Kidney glomerular epithelial cell (primary cell): ENCODE measurements around the gene CYP2U1.
"Not testable (repeated sequence)": the region's sequence is repeated elsewhere in the genome, so short reads cannot be mapped to it uniquely, and the experiment has no call there.

ENCODE experiments used
- DNase-seq: peaks from one replicate; lab custom pipeline; 2025; lab: John Stamatoyannopoulos, UW

CYP2U1 gene

DNA sequence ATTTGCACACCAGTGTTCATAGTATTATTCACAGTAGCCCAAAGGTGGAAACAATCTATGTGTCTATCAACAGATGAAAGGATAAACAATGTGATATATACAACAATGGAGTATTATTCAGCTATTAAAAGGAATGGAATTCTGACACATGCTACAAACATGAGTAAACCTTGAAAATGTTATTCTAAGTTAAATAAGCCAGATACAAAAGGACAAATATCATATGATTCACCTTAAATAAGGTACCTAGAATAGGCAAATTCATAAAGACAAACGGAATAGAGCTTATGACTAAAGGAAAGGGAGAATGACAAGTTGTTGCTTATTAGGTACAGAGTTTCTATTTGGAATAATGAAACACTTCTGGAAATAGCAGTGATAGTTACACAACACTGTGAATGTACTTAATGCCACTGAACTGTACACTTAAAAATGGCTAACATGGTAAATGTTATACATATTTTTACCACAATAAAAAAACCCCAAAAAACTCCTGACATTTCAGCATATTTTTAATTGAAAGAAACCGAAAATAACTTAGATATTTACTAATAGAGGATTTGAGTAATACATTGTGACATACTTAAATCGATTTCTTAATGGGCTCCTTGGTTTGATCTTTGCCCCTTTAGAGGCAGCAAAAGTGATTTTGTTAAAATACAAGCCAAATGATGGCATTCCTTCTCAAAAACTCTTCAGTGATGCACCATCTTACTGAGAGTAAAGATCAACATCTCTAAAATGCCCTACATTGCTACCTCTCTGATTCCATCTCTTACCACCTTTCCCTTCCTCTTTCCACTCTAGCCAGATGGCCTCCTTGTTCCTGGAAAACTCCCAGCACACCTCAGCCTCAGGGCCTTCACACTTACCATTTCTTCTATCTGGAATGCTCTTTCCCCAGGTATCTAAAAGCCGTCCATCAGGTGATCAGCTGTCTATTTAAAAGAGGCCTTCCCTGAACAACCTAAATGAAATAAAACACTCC, 8.6 kb upstream of the CYP2U1 start:
- DNase-seq, result no peak

DNA sequence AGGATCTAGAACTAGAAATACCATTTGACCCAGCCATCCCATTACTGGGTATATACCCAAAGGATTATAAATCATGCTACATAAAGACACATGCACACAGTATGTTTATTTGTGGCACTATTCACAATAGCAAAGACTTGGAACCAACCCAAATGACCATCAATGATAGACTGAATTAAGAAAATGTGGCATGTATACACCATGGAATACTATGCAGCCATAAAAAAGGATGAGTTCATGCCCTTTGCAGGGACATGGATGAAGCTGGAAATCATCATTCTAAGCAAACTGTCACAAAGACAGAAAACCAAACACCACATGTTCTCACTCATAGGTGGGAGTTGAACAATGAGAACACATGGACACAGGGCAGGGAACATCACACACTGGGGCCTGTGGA, 5.6 kb upstream of the CYP2U1 start:
- not testable (repeated sequence) for DNase-seq

DNA sequence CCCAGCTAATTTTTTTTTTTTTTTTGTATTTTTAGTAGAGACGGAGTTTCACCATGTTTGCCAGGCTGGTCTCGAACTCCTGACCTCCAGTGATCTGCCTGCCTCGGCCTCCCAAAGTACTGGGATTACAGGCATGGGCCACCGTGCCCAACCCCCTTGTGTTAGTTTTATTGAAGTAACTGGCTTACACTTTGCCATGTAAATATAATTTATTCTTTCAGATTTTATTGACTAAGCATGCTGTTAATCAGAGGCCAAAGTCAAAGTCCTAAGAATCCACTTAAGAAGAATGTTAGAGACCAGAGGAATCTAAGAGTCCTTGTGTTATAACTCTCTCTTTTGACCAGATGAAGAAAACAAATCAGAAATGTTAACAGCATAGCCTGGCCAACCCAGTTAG, 4.5 kb upstream of the CYP2U1 start:
- not testable (repeated sequence) for DNase-seq

DNA sequence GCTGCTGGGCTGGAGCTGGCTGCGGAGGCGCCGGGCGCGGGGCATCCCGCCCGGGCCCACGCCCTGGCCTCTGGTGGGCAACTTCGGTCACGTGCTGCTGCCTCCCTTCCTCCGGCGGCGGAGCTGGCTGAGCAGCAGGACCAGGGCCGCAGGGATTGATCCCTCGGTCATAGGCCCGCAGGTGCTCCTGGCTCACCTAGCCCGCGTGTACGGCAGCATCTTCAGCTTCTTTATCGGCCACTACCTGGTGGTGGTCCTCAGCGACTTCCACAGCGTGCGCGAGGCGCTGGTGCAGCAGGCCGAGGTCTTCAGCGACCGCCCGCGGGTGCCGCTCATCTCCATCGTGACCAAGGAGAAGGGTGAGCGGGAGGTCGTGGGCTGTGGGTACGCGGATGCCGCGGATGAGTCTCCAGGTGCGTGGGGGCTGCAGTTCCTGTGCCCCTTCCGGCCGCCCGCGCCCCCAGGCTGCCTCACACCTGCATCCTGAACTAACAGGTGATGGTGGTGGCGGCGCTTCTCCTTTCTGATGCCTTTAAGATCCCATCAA, 499 bp downstream of the CYP2U1 start:
- no peak for DNase-seq

DNA sequence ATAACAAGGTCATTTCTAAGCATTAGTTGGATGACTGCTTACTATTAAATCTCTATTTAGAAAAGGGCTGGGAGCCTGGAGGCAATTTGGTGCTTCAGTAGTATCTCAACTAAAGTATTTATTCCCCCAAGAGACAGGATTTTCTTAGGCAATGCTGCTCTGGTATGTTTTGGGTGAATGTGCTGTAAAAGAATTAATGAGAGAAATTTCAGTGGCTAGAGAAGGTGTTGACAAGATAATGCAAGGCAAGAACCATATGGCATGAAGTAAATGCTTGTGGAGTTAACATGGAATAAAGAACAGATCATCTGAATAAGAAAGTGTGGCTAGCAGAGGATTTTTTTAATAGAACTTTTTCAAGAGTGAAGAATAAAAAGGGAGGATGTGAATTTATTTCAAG, 3.9 kb downstream of the CYP2U1 start:
- DNase-seq, result no peak

DNA sequence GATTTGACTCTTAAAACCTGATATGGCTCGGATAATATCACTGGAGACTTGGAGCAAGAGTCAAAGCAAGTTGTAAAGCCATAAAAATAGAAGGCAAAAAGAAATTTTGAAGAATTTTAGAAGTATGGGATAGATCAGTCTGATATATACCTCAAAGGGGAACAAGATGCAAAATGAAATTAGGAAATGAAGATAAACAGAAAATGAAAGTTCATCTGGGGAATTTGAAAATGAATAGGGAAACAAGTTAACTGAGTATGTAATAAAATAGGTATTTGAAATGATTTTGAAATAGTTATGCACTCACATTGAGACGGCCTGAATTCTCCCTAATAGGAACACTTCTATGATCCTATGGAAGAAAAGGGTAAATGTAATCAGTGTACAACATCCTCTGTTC, 5.7 kb downstream of the CYP2U1 start:
- DNase-seq, result no peak

DNA sequence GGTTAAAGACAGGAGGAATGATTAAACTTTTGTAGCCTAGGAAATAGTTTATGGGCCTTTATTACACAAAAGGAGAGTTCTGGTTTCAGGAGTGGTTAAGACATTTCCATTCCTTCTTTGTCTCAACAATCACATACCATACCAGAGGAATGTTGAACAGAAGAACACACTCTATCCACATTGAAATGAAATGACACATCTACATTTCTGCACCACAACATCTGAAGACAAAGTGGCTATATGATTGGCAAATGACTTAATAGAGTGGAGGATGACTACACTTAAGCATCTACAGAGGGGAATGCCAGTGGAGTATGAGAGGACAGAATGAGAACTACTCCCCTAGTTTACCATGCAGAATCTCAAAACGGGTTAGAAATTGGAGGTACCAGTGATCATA, 8.0 kb downstream of the CYP2U1 start:
- DNase-seq, result no peak

DNA sequence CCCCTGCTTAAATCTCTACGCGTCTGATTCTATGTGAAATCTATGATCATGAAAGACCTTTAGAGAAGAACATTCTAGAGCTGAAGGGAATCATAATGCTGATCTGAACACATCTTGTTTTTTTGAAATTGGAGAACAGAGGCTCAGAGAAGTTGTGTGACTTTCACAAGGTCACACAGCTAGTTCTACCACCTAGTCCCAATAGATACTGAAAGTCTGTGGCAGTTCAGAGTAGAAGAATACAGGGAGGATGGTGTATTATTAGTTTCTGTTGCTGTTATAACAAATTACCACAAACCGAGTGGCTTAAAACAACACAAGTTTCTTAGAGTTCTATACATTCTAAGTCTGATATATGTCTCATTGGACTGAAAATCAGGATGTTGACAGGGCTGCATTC, 14.5 kb downstream of the CYP2U1 start:
- no peak for DNase-seq

DNA sequence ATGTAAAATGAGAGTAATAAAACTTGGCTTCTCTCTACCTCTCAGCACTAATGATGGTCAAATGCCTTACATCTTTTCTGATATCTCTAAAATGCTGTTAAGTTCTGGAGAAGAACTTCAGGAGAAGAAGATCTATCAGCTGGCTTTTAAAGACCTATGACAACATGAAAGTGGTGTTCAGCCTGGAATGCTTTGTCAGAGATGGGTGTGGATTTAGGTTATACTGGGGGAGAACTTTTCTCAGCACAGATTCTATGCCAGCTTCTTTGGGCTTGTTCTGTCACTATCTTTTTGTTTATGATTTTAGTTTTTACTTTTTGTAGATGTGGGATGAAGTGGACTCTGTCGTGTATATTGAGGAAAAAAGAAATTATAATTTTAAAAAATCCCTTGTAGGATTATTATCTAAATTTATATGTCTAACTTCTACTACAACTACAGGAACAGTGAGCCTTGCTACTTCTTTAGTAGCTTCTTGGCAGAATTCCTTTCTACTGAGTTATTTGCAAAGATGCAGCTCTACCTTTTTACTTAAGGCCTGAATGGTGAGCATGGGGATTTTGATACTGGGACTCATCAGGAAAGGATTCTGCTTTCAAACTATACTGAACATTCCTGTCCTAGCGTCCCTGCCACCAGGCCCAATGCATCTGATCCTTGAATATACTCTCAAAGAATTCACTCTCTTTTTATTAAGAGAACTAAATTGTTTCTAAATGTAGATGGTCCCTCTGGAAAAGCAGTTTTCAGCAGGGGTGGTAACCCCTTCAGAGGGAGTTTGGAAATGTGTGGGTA, 19.6 kb downstream of the CYP2U1 start:
- no peak for DNase-seq

DNA sequence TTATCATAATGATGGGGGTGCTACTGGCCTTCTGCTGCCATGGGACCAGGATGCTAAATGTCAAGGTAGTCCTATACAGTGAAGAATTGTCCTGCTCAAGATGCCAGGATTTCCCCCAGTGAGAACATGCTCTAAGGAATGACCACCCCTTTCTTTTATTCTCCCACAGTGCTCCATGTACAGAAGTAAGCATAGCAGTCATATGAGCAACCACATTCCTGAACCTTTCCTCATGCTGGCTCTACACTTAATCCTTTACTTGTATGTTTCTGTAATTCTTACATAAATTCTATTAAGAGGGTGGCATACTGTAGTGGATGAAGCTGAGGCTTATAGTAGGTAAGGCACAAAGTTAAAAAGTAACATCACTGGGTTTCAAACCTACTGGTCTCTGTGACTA, 20.2 kb downstream of the CYP2U1 start:
- peak; percentile 69 for DNase-seq

DNA sequence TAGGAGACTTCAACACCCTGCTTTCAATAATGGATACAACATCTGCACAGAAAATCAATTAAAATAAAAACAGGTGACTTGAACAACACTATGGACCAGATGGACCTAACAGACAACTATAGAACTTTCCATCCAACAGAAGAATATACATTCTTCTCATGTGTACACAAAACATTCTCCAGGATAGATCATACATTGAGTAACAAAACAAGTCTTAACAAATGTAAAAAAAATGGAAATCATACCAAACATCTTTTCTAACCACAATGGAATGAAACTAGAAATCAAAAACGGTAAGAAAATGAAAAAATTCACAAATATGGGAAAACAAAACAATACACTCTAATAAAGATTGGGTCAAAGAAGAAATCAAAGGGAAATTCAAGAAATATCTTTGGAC, 24.7 kb downstream of the CYP2U1 start:
- no peak for DNase-seq

DNA sequence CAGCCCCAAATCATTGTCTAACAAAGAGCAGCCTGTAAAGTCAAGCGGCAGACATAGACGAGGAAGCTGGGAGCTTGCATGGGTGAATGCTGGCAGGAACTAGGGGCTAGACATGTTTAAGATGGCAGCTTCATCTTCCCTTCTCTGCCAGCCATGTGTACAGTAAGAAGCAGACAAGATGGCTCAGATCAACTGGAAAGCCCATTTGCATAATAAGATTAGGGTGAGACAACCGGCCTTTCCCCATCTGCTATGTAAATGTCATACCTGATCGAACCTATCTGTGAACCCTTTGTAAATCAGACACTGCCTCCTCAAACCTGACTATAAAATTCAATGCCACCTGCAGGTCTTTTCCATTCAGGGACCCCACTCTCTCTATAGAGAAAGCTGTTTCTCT, 35.6 kb downstream of the CYP2U1 start:
- no peak for DNase-seq

DNA sequence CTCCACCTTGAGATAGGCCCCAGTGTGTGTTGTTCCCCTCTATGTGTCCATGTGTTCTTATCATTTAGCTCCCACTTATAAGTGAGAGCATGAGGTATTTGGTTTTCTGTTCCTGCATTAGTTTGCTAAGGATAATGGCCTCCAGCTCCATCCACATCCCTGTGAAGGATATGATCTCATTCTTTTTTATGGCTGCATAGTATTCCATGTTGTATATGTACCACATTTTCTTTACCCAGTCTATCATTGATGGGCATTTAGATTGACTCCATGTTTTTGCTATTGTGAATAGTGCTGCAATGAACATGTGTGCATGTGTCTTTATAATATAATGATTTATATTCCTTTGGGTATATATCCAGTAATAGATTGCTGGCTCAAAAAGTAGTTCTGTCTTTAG, 36.2 kb downstream of the CYP2U1 start:
- not testable (repeated sequence) for DNase-seq

DNA sequence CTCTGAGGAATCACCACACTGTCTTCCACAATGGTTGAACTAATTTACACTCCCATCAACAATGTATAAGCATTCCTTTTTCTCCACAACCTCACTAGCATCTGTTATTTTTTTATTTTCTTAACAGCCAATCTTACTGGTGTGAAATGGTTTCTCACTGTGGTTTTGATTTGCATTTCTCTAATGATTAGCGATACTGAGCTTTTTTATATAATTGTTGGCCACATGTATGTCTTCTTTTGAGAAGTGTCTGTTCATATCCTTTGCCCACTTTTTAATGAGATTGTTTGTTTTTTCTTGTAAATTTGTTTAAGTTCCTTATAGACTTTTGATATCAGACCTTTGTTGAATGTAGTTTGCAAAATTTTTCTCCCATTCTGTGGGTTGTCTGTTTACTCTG, 36.6 kb downstream of the CYP2U1 start:
- DNase-seq, result not testable (repeated sequence)

DNA sequence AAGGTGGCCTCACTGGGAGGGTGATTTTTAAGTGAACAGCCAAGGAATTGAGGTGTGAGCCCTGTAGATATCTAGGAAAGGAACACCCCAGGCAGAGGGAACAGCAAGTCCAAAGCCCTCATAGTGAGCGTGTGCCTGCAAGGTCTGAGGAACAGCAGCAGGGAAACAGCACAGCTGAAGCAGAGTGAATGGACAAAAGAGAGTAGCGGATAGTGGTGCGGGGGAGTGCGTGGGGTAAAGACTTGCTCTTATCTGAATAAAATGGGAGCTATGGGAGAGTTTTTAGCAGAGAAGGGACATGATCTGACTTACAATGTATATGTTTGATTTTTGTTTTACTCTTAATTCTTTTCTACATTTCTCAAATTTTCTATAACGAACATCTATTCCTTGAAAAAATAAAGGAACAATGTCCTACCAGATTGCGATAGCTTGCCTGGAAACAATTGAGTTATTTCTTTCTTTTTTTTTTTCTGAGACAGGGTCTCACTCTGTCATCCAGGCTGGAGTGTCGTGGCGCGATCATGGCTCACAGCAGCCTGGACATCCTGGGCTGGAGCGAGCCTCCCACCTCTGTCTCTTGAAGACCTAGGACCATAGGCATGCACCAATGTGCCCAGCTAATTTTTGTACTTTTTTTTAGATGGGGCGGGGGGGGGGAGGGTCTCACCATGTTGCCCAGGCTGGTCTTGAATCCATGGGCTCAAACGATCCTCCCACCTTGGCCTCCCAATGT, 38.9 kb downstream of the CYP2U1 start:
- DNase-seq, result no peak

DNA sequence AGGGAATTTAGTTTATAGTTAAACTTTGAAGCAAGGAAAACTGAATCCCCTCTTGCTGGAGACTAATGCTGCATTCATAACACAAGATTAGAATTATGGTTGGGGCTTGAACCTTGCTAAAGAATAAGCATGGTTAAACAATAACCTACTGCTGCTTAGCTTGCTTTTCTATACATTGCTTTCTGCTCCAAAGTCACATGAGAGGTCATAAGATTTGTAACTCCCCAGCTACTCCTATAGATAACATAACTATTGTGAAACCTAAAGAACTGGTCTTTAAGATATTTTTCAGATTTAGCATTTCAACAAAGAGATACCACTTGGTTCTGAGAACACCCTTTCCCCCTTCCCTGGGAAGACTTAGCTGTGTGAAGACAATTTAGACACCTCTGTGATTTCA, 41.3 kb downstream of the CYP2U1 start:
- DNase-seq, result no peak

DNA sequence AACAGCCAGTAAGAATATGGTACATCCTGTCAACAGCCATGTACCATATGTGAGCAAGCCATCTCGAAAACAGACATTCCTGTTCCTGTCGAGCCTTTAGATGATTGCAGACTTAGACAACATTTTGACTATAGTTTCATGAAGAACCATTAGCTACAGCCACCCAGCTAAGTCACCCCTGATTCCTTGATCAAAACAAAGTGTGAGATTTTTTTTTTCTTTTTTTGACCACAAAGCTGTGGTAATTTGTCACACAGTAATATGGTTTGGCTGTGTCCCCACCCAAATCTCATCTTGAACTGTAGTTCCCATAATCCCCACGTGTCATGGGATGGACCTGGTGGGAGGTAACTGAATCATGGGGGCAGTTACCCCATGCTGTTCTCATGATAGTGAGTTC, 43.2 kb downstream of the CYP2U1 start:
- DNase-seq, result no peak

DNA sequence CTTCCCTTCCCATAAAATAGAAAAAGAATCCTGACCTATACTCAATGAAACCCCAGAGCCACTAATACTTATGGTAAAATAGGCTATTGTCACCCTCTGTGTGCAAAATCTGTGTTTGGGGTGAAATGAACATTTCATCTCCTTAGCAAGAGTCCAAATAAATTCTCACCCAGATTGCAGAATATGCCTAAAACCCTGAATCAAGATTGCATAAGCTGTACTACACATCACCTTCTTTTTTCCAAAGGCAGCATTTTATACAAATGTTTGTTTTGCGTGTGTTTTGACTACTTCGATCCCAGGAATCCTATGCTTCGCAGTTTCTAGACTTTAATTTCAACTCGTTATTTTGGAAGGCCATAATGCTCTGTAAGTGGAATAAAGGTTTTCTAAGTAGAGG, 46.1 kb downstream of the CYP2U1 start:
- DNase-seq, result no peak

DNA sequence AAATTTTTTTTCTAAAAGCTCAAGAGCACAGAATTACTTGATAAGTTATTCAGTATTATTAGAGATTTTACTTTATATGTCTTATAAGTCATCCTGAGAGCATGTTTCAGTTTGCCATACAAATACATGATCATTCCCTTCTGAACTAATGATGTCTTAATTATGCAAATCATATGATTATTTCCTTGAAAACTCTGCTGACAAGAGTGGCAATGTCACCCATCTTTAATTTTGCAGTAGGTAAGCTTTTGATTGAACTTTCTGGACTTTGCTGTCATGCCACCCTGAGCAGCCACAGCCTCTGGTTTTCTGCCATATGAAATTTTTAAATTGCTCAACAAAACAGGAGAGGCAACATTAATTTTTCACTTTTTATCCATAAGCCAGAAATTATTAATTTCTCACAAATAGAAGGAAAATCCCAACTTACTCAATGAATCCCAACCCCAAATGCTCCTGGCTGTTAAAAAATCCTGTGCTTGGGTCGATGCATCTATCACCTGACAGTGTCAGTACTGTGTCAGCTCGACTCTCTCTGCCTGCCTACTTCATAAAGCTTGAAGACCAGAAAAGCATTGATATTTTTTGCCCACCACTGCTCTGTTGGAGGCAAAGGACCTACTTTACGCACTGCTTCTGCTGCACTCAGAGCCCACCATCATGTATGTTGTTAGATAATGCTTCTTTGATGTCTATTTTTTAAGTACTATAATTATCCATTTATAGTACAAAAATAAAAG, 46.8 kb downstream of the CYP2U1 start:
- DNase-seq, result no peak

DNA sequence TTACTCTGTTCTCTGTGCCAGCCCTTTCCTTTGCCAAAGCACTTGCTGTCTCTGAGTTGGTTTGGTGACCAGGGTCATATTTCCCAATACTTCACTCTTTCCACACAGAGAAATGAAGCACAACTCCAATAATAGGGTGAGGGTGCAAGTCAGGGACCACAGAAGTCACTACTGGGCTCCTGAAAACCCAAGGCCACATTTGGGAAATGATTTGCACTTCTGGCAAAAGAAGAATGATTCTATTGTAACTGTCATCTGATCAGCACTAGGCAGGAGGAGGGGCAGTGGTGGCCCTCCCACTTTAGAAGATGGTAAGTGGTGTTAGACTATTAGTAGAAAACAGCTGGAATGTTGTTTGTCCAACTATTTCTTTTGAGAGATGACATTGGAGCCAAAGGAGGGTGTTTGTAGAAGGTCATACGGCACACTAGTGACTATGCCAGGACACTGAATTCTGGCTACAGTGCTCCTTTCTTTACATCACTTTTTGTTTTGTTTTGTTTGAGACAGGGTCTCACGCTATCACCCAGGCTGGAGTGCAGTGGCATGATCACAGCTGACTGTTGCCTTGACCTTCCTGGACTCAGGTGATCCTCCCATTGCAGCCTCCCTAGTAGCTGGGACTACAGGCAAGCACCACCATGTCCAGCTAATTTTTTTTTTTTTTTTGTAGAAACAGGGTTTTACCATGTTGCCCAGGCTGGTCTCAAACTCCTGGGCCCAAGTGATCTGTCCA, 47.5 kb downstream of the CYP2U1 start:
- no peak for DNase-seq
